H9 (cell line): ENCODE results near the gene TLE6. TPM values are rescaled to one million over a fixed set of nuclear protein-coding genes. Genes with fewer than 3 reads are reported as not detected.

Experiments used
- DNase-seq: peaks from one replicate; pipeline ENCODE4 v3.0.0-alpha.2; 2017
- H2AFZ ChIP-seq: one replicate; pipeline ENCODE4 v1.6.1; 2013; ENCODE audit warnings: mild to moderate bottlenecking, low read length, control low read depth, moderate library complexity
- H2AK5ac ChIP-seq: 2 replicates; pipeline ENCODE4 v1.6.1; 2013; ENCODE audit warnings: low read length, control low read depth, mixed read lengths; ENCODE audit not compliant: insufficient read length
- H2BK120ac ChIP-seq: one replicate; pipeline ENCODE4 v1.6.1; 2013; ENCODE audit warnings: low read depth, mild to moderate bottlenecking, low read length, control low read depth, inconsistent platforms; ENCODE audit not compliant: poor library complexity, severe bottlenecking
- H2BK12ac ChIP-seq: 2 replicates; pipeline ENCODE4 v1.6.1; 2013; ENCODE audit warnings: low read length, control low read depth, mixed read lengths, low read depth; ENCODE audit not compliant: insufficient read length
- H2BK15ac ChIP-seq: 2 replicates; pipeline ENCODE4 v1.6.1; 2013; ENCODE audit warnings: low read depth, low read length, control low read depth
- H2BK20ac ChIP-seq: one replicate; pipeline ENCODE4 v1.6.1; 2013; ENCODE audit warnings: low read depth, mild to moderate bottlenecking, low read length, control low read depth, inconsistent platforms; ENCODE audit not compliant: poor library complexity, severe bottlenecking
- H2BK5ac ChIP-seq: 2 replicates; pipeline ENCODE4 v1.6.1; 2013; ENCODE audit warnings: low read length, control low read depth, mixed read lengths; ENCODE audit not compliant: insufficient read length
- H3K14ac ChIP-seq: 2 replicates; pipeline ENCODE4 v1.6.1; 2013; ENCODE audit warnings: low read length, control low read depth; ENCODE audit not compliant: insufficient read depth
- H3K18ac ChIP-seq: 2 replicates; pipeline ENCODE4 v1.6.1; 2013; ENCODE audit warnings: low read depth, mild to moderate bottlenecking, mixed read lengths, low read length, control low read depth; ENCODE audit not compliant: insufficient read length
- H3K23ac ChIP-seq: 2 replicates; pipeline ENCODE4 v1.6.1; 2013; ENCODE audit warnings: low read length, control low read depth, mixed read lengths, low read depth; ENCODE audit not compliant: insufficient read length
- H3K23me2 ChIP-seq: 2 replicates; pipeline ENCODE4 v1.6.1; 2013; ENCODE audit warnings: low read depth, mild to moderate bottlenecking, mixed read lengths, low read length, control low read depth; ENCODE audit not compliant: insufficient read length, poor library complexity, severe bottlenecking
- H3K27ac ChIP-seq: 2 replicates; pipeline ENCODE4 v1.5.1; 2013; ENCODE audit warnings: low read length, control low read depth, mixed read lengths, low read depth; ENCODE audit not compliant: insufficient read length
- H3K27me3 ChIP-seq: 2 replicates; pipeline ENCODE4 v1.6.1; 2013; ENCODE audit warnings: low read length, control low read depth, inconsistent platforms; ENCODE audit not compliant: insufficient read depth
- H3K4ac ChIP-seq: 2 replicates; pipeline ENCODE4 v1.6.1; 2013; ENCODE audit warnings: low read depth, mild to moderate bottlenecking, control low read depth, inconsistent platforms, low read length, moderate library complexity
- H3K4me1 ChIP-seq: 2 replicates; pipeline ENCODE4 v1.6.1; 2013; ENCODE audit warnings: low read length, control low read depth, inconsistent platforms; ENCODE audit not compliant: insufficient read depth
- H3K4me2 ChIP-seq: 2 replicates; pipeline ENCODE4 v1.6.1; 2013; ENCODE audit warnings: low read length, control low read depth, mixed read lengths; ENCODE audit not compliant: insufficient read length, insufficient read depth
- H3K56ac ChIP-seq: 2 replicates; pipeline ENCODE4 v1.6.1; 2013; ENCODE audit warnings: low read depth, mild to moderate bottlenecking, mixed read lengths, low read length, control low read depth; ENCODE audit not compliant: insufficient read length
- H3K79me1 ChIP-seq: 2 replicates; pipeline ENCODE4 v1.6.1; 2013; ENCODE audit warnings: low read depth, mild to moderate bottlenecking, moderate library complexity, low read length, control low read depth, inconsistent platforms; ENCODE audit not compliant: insufficient read depth, poor library complexity, severe bottlenecking
- H3K79me2 ChIP-seq: 2 replicates; pipeline ENCODE4 v1.6.1; 2013; ENCODE audit warnings: low read length, control low read depth, inconsistent platforms; ENCODE audit not compliant: insufficient read depth
- H3K9ac ChIP-seq: 2 replicates; pipeline ENCODE4 v1.6.1; 2013; ENCODE audit warnings: low read length, control low read depth, mixed read lengths; ENCODE audit not compliant: insufficient read length; ENCODE audit errors: extremely low read depth
- H3K9me3 ChIP-seq: one replicate; pipeline ENCODE4 v1.6.1; 2013; ENCODE audit warnings: low read depth, low read length, inconsistent platforms; ENCODE audit not compliant: control insufficient read depth
- H3T11ph ChIP-seq: one replicate; pipeline ENCODE4 v1.6.1; 2013; ENCODE audit warnings: mild to moderate bottlenecking, low read length, control low read depth, inconsistent platforms
- H4K20me1 ChIP-seq: one replicate; pipeline ENCODE4 v1.6.1; 2013; ENCODE audit not compliant: control insufficient read depth, insufficient read length, insufficient read depth
- H4K5ac ChIP-seq: 2 replicates; pipeline ENCODE4 v1.6.1; 2013; ENCODE audit warnings: low read depth, mild to moderate bottlenecking, mixed read lengths, low read length, control low read depth; ENCODE audit not compliant: insufficient read length
- H4K8ac ChIP-seq: replicated peaks from 2 replicates; pipeline ENCODE4 v1.6.1; 2013; ENCODE audit warnings: low read length, control low read depth, mixed read lengths, low read depth; ENCODE audit not compliant: insufficient read length
- H4K91ac ChIP-seq: 2 replicates; pipeline ENCODE4 v1.6.1; 2013; ENCODE audit warnings: low read depth, mild to moderate bottlenecking, moderate library complexity, mixed read lengths, low read length, control low read depth; ENCODE audit not compliant: insufficient read length
- H3K27ac Mint-ChIP-seq, 3 experiments: 2 replicates in 2 of 3; 3 replicates in 1 of 3; pipeline ENCODE4 v1.8.0; 2020 to 2021; ENCODE audit warnings: mixed read lengths in 3 of 3, mild to moderate bottlenecking in 1 of 3, moderate library complexity in 1 of 3
- H3K27me3 Mint-ChIP-seq: 2 replicates; pipeline ENCODE4 v1.8.0; 2021; ENCODE audit warnings: low read depth, mild to moderate bottlenecking, moderate library complexity, mixed read lengths
- H3K36me3 Mint-ChIP-seq, 3 experiments: 2 replicates in 2 of 3; 3 replicates in 1 of 3; pipeline ENCODE4 v1.8.0; 2020 to 2021; ENCODE audit warnings: low read depth in 3 of 3, mixed read lengths in 3 of 3; ENCODE audit not compliant: insufficient read depth in 1 of 3
- H3K4me1 Mint-ChIP-seq, 2 experiments: 2 replicates each; pipeline ENCODE4 v1.8.0; 2020; ENCODE audit warnings: mixed read lengths in 2 of 2
- H3K4me3 Mint-ChIP-seq, 2 experiments: 2 replicates in 1 of 2; 3 replicates in 1 of 2; pipeline ENCODE4 v1.8.0; 2020 to 2021; ENCODE audit warnings: mild to moderate bottlenecking in 2 of 2, mixed read lengths in 2 of 2, moderate library complexity in 1 of 2
- H3K9me3 Mint-ChIP-seq, 2 experiments: 2 replicates in 1 of 2; 3 replicates in 1 of 2; pipeline ENCODE4 v1.8.0; 2020; ENCODE audit warnings: mild to moderate bottlenecking in 2 of 2, mixed read lengths in 2 of 2, moderate library complexity in 1 of 2
- CTCF ChIP-seq: fragments of 200-600 bp; sonication (generic); conservative IDR thresholded peaks from 3 replicates; pipeline ENCODE4 v1.8.0; 2021; ENCODE audit warnings: antibody characterized with exemption, mild to moderate bottlenecking
- WGBS: extraction: QIAGEN DNeasy Blood & Tissue Kit; methylation state at CpG from one replicate; pipeline ENCODE4 v1.1.7; 2013; ENCODE audit warnings: missing lambda C conversion rate, low lambda C conversion rate, mixed read lengths; ENCODE audit not compliant: insufficient read length; ENCODE audit errors: extremely low coverage; 5-methylcytosine and 5-hydroxymethylcytosine counted together
- total RNA-seq: library from RNA; stranded (reverse); gene quantifications from 2 replicates; pipeline ENCODE4 v1.2.1, GENCODE V29; 2021

The TLE6 gene
- total RNA-seq, 1 experiment from 2014 or later = 1.7 TPM

GRCh38 chr19:2967972-2968371 is 9.4 kb upstream of the TLE6 start:
- no peaks in the 10 kb centered on the region for H3K79me2 ChIP-seq
- no peaks in the 10 kb centered on the region for H4K20me1 ChIP-seq
- no peak overlapping the region for H3K14ac ChIP-seq
- no peak overlapping the region for H2BK12ac ChIP-seq
- H3K23ac ChIP-seq = no peak overlapping the region
- Mint-ChIP-seq H3K27me3 (peaks cover 8% of the 10 kb centered on the region), H3K9me3 (peaks cover 1 to 2% of the 10 kb centered on the region in 2 experiments; a peak in 3 of 5 replicates), H3K4me3 (no peak overlapping the region), H3K36me3 (no peaks in the 10 kb centered on the region), H3K4me1 (0 out of 4 replicates have a peak, but pooled peaks cover 2% of the 10 kb centered on the region in 2 experiments), H3K27ac (no peak overlapping the region; a peak in 1 of 7 replicates)
- no peak overlapping the region for H3T11ph ChIP-seq
- no peak overlapping the region for H2BK5ac ChIP-seq
- no peak overlapping the region for H2AK5ac ChIP-seq
- no peak for DNase-seq
- H4K5ac ChIP-seq = no peak overlapping the region
- no peak overlapping the region for H3K9ac ChIP-seq
- H4K91ac ChIP-seq = no peak overlapping the region
- no peaks in the 10 kb centered on the region for H3K4me1 ChIP-seq
- no peak overlapping the region for H3K4me2 ChIP-seq
- no peak overlapping the region for H3K4ac ChIP-seq
- H3K27me3 ChIP-seq = no peaks in the 10 kb centered on the region
- no peak overlapping the region for H2AFZ ChIP-seq
- H3K18ac ChIP-seq = no peak overlapping the region
- no peak for TF ChIP-seq CTCF
- no peaks in the 10 kb centered on the region for H3K23me2 ChIP-seq
- no peak overlapping the region for H2BK15ac ChIP-seq
- no peaks in the 10 kb centered on the region for H3K79me1 ChIP-seq
- no CpG with 5 or more reads among the region's 8 CpGs for WGBS
- H3K27ac ChIP-seq = no peak overlapping the region
- no peak overlapping the region for H3K56ac ChIP-seq
- H4K8ac ChIP-seq = no peak overlapping the region
- H2BK120ac ChIP-seq = no peak overlapping the region
- no peaks in the 10 kb centered on the region for H3K9me3 ChIP-seq
- no peak overlapping the region for H2BK20ac ChIP-seq
